RWPE1 (cell line): ENCODE measurements around the gene VPS4A.

Source experiments
- CTCF ChIA-PET: fragments of 350-600 bp; sonication (Branson Sonifier 250); formaldehyde crosslinking; extraction: SDS; loops from one replicate; lab custom pipeline; 2021; lab: Yijun Ruan, JAX
- POLR2A ChIA-PET: fragments of 400-600 bp; formaldehyde crosslinking; extraction: SDS; loops from one replicate; lab custom pipeline; 2020; ENCODE audit warnings: antibody characterized with exemption; ENCODE audit not compliant: low non-redundant PET; lab: Yijun Ruan, JAX
- DNase-seq: peaks from one replicate; pipeline ENCODE4 v3.0.0; 2012; ENCODE audit warnings: low spot score
- H3K27ac ChIP-seq: fragments of 450-650 bp; 2 replicates; pipeline ENCODE4 v1.5.1; 2017
- TF ChIP-seq, protein P1 (sequence below): fragments of 450-650 bp; conservative IDR thresholded peaks from 2 replicates; pipeline ENCODE4 v1.5.1; 2017; ENCODE audit warnings: low read depth, mild to moderate bottlenecking

VPS4A gene

DNA sequence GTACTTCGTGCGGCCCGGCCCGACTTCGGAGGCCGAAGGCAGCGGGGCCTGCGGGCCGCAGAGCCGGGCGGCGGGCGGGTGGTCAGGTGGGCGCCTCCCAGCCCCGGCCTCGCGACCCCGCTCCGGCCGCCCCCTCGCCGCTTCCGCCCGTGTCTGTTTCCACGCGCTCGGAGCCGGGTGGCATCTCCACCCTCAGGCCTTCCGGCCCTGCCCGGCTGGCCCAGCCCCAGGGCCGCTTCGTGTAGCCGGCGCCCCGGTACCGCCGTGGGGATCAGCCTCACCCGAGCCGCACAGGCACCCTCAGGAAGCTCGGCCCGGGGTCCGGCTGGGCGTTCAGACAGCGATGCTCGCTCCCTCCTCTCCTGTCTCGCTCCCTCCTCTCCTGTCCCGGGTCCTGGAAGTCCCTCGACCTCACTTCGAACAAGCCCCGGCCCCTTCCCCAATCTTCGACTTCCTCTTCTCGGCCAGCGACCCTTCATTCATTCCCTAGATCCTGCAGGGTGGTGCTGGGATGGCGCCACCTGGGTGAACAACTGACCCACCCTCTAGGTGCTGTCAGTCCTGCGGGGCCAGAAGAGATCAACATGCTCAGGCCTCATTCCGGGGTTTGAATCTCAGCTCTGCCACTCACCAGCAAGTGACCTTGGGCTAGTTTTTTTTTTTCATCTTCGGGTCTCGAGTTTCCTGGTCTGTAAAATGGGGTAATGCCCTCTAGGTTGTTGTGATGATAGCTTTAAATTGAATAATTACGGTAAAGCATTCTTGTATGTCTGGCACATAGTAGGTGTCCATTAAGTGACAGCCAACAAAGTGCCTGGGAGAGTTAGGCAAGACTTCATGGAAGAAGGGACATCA lies 610 bp downstream of the VPS4A start:
- TF ChIP-seq, protein P1, sequence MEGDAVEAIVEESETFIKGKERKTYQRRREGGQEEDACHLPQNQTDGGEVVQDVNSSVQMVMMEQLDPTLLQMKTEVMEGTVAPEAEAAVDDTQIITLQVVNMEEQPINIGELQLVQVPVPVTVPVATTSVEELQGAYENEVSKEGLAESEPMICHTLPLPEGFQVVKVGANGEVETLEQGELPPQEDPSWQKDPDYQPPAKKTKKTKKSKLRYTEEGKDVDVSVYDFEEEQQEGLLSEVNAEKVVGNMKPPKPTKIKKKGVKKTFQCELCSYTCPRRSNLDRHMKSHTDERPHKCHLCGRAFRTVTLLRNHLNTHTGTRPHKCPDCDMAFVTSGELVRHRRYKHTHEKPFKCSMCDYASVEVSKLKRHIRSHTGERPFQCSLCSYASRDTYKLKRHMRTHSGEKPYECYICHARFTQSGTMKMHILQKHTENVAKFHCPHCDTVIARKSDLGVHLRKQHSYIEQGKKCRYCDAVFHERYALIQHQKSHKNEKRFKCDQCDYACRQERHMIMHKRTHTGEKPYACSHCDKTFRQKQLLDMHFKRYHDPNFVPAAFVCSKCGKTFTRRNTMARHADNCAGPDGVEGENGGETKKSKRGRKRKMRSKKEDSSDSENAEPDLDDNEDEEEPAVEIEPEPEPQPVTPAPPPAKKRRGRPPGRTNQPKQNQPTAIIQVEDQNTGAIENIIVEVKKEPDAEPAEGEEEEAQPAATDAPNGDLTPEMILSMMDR, result no peak
- ChIA-PET POLR2A (no interaction called here), CTCF (interaction anchor here (0.9 to 1.2 kb wide), 3 partner anchors 15 to 84 kb away, joined by 3 to 4 read pairs (median 3); no protein-coding TSS in a partner anchor)
- peak overlapping the region; percentile 88 for H3K27ac ChIP-seq
- peak; percentile 35 for DNase-seq

- CTCF ChIA-PET, result interaction anchor here (0.6 kb wide), 1 partner anchor 513 kb away, joined by 3 read pairs; no protein-coding TSS in a partner anchor
- POLR2A ChIA-PET, result no interaction called here
- TF ChIP-seq, protein P1, result no peak
- H3K27ac ChIP-seq, result no peak overlapping the region
- DNase-seq, result no peak
Observed at GRCh38 chr16:69313469-69313868, 2.3 kb downstream of the VPS4A start.

- TF ChIP-seq, protein P1, result no peak
- no peak for DNase-seq
- POLR2A ChIA-PET, result no interaction called here
- CTCF ChIA-PET, result no interaction called here
- H3K27ac ChIP-seq, result peak overlapping the region; percentile 14; the same call in 1 of the 2 replicates
Observed at GRCh38 chr16:69314534-69314933, 3.4 kb downstream of the VPS4A start.

GRCh38 chr16:69315486-69316311 lies 4.5 kb downstream of the VPS4A start:
- CTCF ChIA-PET, result no interaction called here
- POLR2A ChIA-PET, result no interaction called here
- H3K27ac ChIP-seq, result peak overlapping the region; percentile 18
- DNase-seq, result no peak
- TF ChIP-seq, protein P1, result no peak

- no peak for DNase-seq
- CTCF ChIA-PET, result no interaction called here
- POLR2A ChIA-PET, result no interaction called here
- TF ChIP-seq, protein P1, result no peak
- no peak overlapping the region for H3K27ac ChIP-seq
Observed at GRCh38 chr16:69316595-69317034, 5.5 kb downstream of the VPS4A start.
